Prostate gland (tissue), 2 donors: ENCODE measurements around the gene CPSF4L. TPM values are rescaled to one million over a fixed set of nuclear protein-coding genes. Genes with fewer than 3 reads are reported as not detected.

Experiments
- DNase-seq: peaks from one replicate; pipeline ENCODE4 v3.0.0-alpha.2; 2019; ENCODE audit warnings: low spot score
- H3K27ac ChIP-seq, 2 donors: fragments of 200-600 bp; sonication (generic); 2 replicates each; pipeline ENCODE4 v1.5.1; 2017 to 2019
- H3K27me3 ChIP-seq: fragments of 200-600 bp; sonication (generic); replicated peaks from 2 replicates; pipeline ENCODE4 v1.5.1; 2019; ENCODE audit not compliant: insufficient read depth
- H3K36me3 ChIP-seq, 2 donors: fragments of 200-600 bp; sonication (generic); 1 replicate in 1 of 2; 2 replicates in 1 of 2; pipeline versions ENCODE4 v1.5.1 to v1.8.1; 2017 to 2019
- H3K4me1 ChIP-seq: fragments of 200-600 bp; sonication (generic); replicated peaks from 2 replicates; pipeline ENCODE4 v1.5.1; 2019
- H3K4me3 ChIP-seq, 2 donors: fragments of 200-600 bp; sonication (generic); 2 replicates each; pipeline ENCODE4 v1.5.1; 2017 to 2019
- H3K9me3 ChIP-seq: fragments of 200-600 bp; sonication (generic); 2 replicates; pipeline ENCODE4 v1.5.1; 2017
- POLR2A ChIP-seq: fragments of 450-650 bp; IDR thresholded peaks from one replicate; pipeline ENCODE4 v1.6.1; 2016; ENCODE audit warnings: antibody characterized with exemption, mild to moderate bottlenecking
- POLR2AphosphoS5 ChIP-seq: sonication (generic); formaldehyde crosslinking; IDR thresholded peaks from one replicate; pipeline ENCODE4 v1.6.1; 2017; ENCODE audit warnings: antibody characterized with exemption
- WGBS: methylation state at CpG from one replicate; pipeline ENCODE4 v1.1.5; 2018; 5-methylcytosine and 5-hydroxymethylcytosine counted together
- intact Hi-C: fragments of 100-400 bp; cut with DNase I; formaldehyde crosslinking; loops from one replicate; pipeline ENCODE4 v1.14.2; 2022
- total RNA-seq, 2 donors: library from RNA; depleted of rRNA; stranded (reverse); fragments of >200 nt; gene quantifications; one replicate each; pipeline ENCODE4 v1.1.0, GENCODE V29; 2016
- TF ChIP-seq, protein P1 (sequence below), 4 experiments: fragments of 200-600 bp in 2 of 4; fragments of 450-650 bp in 2 of 4; sonication (generic) in 2 of 4; IDR thresholded peaks; 1 replicate in 3 of 4; 2 replicates in 1 of 4; pipeline ENCODE4 v1.5.1; 2016 to 2019; ENCODE audit warnings: antibody characterized with exemption in 4 of 4, mild to moderate bottlenecking in 2 of 4, moderate library complexity in 2 of 4

The CPSF4L gene
- total RNA-seq, 2 donors from 2014 or later = not detected

DNA sequence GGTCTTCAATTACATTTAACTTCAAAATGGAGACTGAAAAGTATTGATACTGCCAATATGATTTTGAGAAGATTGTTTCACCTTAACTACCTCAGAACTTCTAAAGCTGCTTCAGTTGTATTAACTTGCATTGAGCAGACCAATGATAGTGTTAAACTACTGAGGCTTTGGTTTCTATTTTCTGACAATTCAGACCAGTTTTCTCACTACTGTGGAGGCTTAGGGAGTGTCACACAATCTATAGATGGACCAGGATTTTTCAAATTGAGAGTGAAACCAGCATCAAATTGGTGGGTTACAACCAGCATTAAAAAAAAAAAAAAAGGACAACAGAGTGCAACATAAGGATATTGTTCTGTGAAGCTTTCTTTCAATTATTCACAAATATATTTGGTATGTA, 47.7 kb downstream of the CPSF4L start:
- intact Hi-C loops = no loop called here
- Histone ChIP-seq H3K4me3 (no peak overlapping the region), H3K4me1 (no peaks in the 10 kb centered on the region)

DNA sequence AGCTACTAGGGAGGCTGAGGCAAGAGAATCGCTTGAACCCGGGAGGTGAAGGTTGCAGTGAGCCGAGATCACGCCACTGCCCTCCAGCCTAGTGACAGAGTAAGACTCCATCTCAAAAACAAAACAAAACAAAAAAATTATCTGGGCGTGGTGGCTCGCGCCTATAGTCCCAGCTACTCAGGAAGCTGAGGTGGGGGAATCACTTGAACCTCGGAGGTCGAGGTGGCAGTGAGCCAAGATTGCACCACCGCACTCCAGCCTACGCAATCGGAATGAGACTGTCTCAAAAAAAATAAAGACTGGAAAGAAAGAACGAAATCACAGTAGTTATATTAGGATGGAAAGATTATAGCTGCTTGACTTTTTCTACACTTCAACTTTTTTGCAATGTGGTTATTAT, 49.9 kb downstream of the CPSF4L start:
- peaks cover 0 to 4% of the 10 kb centered on the region in 2 donors for H3K36me3 ChIP-seq
- intact Hi-C loops = no loop called here
- no peaks in the 10 kb centered on the region for H3K9me3 ChIP-seq
- DNase-seq = no peak
- 78% methylated on average over 13 of the region's 13 CpGs for WGBS
- no peak overlapping the region for H3K27ac ChIP-seq
- no peaks in the 10 kb centered on the region for H3K27me3 ChIP-seq
- H3K4me3 ChIP-seq = no peak overlapping the region
- H3K4me1 ChIP-seq = no peaks in the 10 kb centered on the region
- TF ChIP-seq POLR2AphosphoS5 = no peak
- TF ChIP-seq, protein P1, sequence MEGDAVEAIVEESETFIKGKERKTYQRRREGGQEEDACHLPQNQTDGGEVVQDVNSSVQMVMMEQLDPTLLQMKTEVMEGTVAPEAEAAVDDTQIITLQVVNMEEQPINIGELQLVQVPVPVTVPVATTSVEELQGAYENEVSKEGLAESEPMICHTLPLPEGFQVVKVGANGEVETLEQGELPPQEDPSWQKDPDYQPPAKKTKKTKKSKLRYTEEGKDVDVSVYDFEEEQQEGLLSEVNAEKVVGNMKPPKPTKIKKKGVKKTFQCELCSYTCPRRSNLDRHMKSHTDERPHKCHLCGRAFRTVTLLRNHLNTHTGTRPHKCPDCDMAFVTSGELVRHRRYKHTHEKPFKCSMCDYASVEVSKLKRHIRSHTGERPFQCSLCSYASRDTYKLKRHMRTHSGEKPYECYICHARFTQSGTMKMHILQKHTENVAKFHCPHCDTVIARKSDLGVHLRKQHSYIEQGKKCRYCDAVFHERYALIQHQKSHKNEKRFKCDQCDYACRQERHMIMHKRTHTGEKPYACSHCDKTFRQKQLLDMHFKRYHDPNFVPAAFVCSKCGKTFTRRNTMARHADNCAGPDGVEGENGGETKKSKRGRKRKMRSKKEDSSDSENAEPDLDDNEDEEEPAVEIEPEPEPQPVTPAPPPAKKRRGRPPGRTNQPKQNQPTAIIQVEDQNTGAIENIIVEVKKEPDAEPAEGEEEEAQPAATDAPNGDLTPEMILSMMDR (IDR thresholded peaks at IDR 0.05) = no peak
- TF ChIP-seq POLR2A = no peak

More for the DNA sequence above, 47.7 kb downstream of the CPSF4L start:
- Histone ChIP-seq H3K27ac (no peak overlapping the region), H3K27me3 (no peaks in the 10 kb centered on the region), H3K9me3 (no peaks in the 10 kb centered on the region), H3K36me3 (no peaks in the 10 kb centered on the region)
- TF ChIP-seq POLR2A (no peak), POLR2AphosphoS5 (no peak)
- TF ChIP-seq, protein P1 (IDR thresholded peaks at IDR 0.05) = no peak
- no peak for DNase-seq

DNA sequence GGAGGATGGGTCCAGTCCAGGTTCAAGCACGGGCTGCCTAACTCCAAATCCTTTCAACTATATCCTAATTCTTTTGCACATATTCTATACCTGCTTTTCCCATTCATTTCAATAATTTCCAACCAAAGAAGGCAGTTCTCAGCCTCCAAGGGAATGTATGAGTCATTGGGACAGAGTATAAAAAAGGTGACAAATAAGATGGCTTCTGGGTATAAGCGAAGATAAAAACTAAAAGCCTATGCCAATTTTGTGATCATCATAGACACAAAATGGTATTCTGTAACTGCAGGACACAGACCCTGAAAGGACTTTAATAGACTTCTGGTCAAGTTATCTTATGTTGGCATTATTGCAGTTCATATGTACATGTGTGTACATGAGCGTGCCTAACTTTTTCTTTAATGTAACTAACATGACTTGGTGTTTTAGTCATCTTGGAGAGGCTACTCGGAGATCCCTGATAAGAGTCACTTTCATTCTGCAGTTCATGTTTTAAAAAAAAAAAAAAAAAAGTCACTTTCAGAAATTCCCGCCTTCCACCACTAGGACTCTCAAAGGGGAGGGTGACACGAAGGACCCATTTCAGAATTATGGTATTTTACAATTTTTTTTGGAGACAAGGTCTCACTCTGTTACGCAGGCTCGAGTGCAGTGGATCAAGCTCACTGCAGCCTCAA, 51.5 kb downstream of the CPSF4L start:
- TF ChIP-seq, protein P1 (IDR thresholded peaks at IDR 0.05) = no peak
- TF ChIP-seq POLR2A = no peak
- no peak for TF ChIP-seq POLR2AphosphoS5
- Histone ChIP-seq H3K36me3 (peaks cover 0 to 4% of the 10 kb centered on the region in 2 donors), H3K4me3 (no peak overlapping the region), H3K9me3 (no peaks in the 10 kb centered on the region), H3K27ac (no peak overlapping the region), H3K4me1 (no peaks in the 10 kb centered on the region), H3K27me3 (no peaks in the 10 kb centered on the region)
- intact Hi-C loops = no loop called here
- no peak for DNase-seq
- WGBS = 73% methylated on average over 8 of the region's 8 CpGs

DNA sequence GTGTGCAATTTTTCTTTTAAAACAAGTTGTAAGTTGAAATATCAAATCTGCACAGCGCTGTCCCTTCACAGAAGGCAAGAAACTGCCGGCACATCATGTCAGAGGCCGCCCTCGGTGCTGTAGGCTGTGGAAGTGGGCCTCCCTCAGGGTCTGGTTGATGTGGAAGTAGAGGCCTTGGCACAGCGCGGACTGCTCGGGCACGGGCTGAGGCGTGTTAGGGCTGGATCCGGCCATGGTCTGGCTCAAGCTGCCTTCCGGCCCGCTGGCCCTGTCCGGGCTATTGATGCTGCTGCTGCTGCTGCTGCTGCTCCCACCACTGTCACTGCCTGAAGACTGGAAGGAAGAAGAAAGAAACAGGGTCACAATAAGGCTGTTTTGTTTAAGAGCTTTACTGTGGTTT, 52.2 kb downstream of the CPSF4L start:
- 69% methylated on average over 13 of the region's 13 CpGs for WGBS

More for the DNA sequence above, 52.2 kb downstream of the CPSF4L start:
- H3K4me3 ChIP-seq = no peak overlapping the region
- no peaks in the 10 kb centered on the region for H3K4me1 ChIP-seq
- DNase-seq = no peak
- no peaks in the 10 kb centered on the region for H3K9me3 ChIP-seq
- H3K27me3 ChIP-seq = no peaks in the 10 kb centered on the region
- peaks cover 0 to 4% of the 10 kb centered on the region in 2 donors for H3K36me3 ChIP-seq
- TF ChIP-seq, protein P1 (IDR thresholded peaks at IDR 0.05) = no peak
- TF ChIP-seq POLR2AphosphoS5 = no peak
- TF ChIP-seq POLR2A = no peak
- no peak overlapping the region for H3K27ac ChIP-seq
- intact Hi-C loops = no loop called here
